Esophagus muscularis mucosa (tissue), 4 donors: Measurements from ENCODE around the gene SH2D3A. TPM values are rescaled to one million over a fixed set of nuclear protein-coding genes. Genes with fewer than 3 reads are reported as not detected.

ENCODE experiments used
- DNase-seq: peaks from one replicate; pipeline ENCODE4 v3.0.0-alpha.2; 2017; ENCODE audit errors: extremely low spot score
- H3K27ac ChIP-seq, 4 donors: fragments of 200-600 bp; sonication (generic); replicated peaks in 1 of 4; 1 replicate in 3 of 4; 2 replicates in 1 of 4; pipeline ENCODE4 v1.5.1; 2016 to 2019; ENCODE audit warnings: mild to moderate bottlenecking in 1 of 4
- H3K27me3 ChIP-seq, 4 donors: fragments of 200-600 bp; sonication (generic); one replicate each; pipeline versions ENCODE4 v1.5.1 to v1.6.0; 2016 to 2019
- H3K36me3 ChIP-seq, 4 donors: fragments of 200-600 bp; sonication (generic); one replicate each; pipeline ENCODE4 v1.5.1; 2016 to 2019
- H3K4me1 ChIP-seq, 4 donors: fragments of 200-600 bp; sonication (generic); one replicate each; pipeline ENCODE4 v1.5.1; 2016 to 2019
- H3K4me3 ChIP-seq, 4 donors: fragments of 200-600 bp; sonication (generic); 1 replicate in 2 of 4; 2 replicates in 2 of 4; pipeline ENCODE4 v1.5.1; 2016 to 2019; ENCODE audit warnings: mild to moderate bottlenecking in 4 of 4, moderate library complexity in 1 of 4
- H3K9me3 ChIP-seq, 4 donors: fragments of 200-600 bp; sonication (generic); 1 replicate in 3 of 4; 2 replicates in 1 of 4; pipeline ENCODE4 v1.5.1; 2016 to 2019
- EP300 ChIP-seq: sonication (generic); formaldehyde crosslinking; IDR thresholded peaks from one replicate; pipeline ENCODE4 v1.6.1; 2017; ENCODE audit warnings: antibody characterized with exemption
- POLR2A ChIP-seq: fragments of 450-650 bp; IDR thresholded peaks from one replicate; pipeline ENCODE4 v1.6.1; 2017; ENCODE audit warnings: antibody characterized with exemption, moderate library complexity, mild to moderate bottlenecking, low read depth
- POLR2AphosphoS5 ChIP-seq, 2 donors: sonication (generic); formaldehyde crosslinking; IDR thresholded peaks; one replicate each; pipeline ENCODE4 v1.6.1; 2017; ENCODE audit warnings: antibody characterized with exemption in 2 of 2
- WGBS: methylation state at CpG from one replicate; pipeline ENCODE4 v1.1.5; 2018; 5-methylcytosine and 5-hydroxymethylcytosine counted together
- intact Hi-C: fragments of 100-400 bp; cut with DNase I; formaldehyde crosslinking; loops from one replicate; pipeline ENCODE4 v1.15.1; 2023
- total RNA-seq, 4 donors: library from RNA; depleted of rRNA; stranded (reverse); fragments of >200 nt; gene quantifications; one replicate each; pipeline versions ENCODE4 v1.1.0 to v1.2.1, GENCODE V29; 2016
- TF ChIP-seq, protein P1 (sequence below), 3 experiments: fragments of 200-600 bp in 2 of 3; fragments of 450-650 bp in 1 of 3; sonication (generic) in 2 of 3; IDR thresholded peaks; one replicate each; pipeline ENCODE4 v1.5.1; 2017 to 2019; ENCODE audit warnings: antibody characterized with exemption in 3 of 3, mild to moderate bottlenecking in 2 of 3, moderate library complexity in 1 of 3

SH2D3A gene
- total RNA-seq, 4 donors from 2014 or later = 0.33 to 0.34 TPM; not detected in 2

DNA sequence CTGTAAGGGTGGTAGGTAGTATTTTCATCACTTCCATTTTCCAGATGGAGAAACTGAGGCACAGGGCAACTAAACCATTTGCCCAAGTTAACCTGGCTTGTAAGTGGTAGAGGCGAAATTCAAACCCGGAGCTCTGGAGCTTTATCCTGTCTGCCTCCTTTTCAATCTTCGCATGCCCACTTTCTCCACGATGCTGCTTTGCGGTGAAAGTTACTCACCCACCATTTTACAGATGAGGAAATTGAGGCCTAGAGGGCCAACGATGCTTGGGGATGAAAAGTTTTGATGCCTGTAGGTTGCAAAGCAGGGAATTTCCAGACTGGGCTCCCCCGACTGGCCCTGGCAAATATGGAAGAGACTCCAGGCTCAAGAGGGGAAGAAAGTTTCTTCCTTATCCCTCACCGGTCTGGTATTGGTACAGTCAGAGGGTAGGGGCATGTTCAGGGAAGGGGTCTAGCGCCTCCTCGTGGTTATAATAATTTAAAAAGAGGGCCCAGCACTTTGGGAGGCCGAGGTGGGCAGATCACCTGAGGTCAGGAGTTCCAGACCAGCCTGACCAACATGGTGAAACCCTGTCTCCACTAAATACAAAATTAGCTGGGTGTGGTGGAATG, 1.9 kb upstream of the SH2D3A start:
- Histone ChIP-seq H3K27me3 (peaks cover 0 to 78% (median 20%) of the 10 kb centered on the region in 4 donors), H3K4me1 (peaks cover 17 to 22% (median 21%) of the 10 kb centered on the region in 4 donors), H3K9me3 (no peaks in the 10 kb centered on the region), H3K36me3 (no peaks in the 10 kb centered on the region), H3K27ac (no peak overlapping the region), H3K4me3 (no peak overlapping the region)
- no peak for DNase-seq
- intact Hi-C loops = no loop called here
- 55% methylated on average over 10 of the region's 11 CpGs for WGBS
- TF ChIP-seq EP300 = no peak
- TF ChIP-seq POLR2A = no peak
- TF ChIP-seq POLR2AphosphoS5 (IDR thresholded peaks at IDR 0.05) = no peak
- TF ChIP-seq, protein P1, sequence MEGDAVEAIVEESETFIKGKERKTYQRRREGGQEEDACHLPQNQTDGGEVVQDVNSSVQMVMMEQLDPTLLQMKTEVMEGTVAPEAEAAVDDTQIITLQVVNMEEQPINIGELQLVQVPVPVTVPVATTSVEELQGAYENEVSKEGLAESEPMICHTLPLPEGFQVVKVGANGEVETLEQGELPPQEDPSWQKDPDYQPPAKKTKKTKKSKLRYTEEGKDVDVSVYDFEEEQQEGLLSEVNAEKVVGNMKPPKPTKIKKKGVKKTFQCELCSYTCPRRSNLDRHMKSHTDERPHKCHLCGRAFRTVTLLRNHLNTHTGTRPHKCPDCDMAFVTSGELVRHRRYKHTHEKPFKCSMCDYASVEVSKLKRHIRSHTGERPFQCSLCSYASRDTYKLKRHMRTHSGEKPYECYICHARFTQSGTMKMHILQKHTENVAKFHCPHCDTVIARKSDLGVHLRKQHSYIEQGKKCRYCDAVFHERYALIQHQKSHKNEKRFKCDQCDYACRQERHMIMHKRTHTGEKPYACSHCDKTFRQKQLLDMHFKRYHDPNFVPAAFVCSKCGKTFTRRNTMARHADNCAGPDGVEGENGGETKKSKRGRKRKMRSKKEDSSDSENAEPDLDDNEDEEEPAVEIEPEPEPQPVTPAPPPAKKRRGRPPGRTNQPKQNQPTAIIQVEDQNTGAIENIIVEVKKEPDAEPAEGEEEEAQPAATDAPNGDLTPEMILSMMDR (IDR thresholded peaks at IDR 0.05) = peak; percentile 34 to 48 (median 37)

DNA sequence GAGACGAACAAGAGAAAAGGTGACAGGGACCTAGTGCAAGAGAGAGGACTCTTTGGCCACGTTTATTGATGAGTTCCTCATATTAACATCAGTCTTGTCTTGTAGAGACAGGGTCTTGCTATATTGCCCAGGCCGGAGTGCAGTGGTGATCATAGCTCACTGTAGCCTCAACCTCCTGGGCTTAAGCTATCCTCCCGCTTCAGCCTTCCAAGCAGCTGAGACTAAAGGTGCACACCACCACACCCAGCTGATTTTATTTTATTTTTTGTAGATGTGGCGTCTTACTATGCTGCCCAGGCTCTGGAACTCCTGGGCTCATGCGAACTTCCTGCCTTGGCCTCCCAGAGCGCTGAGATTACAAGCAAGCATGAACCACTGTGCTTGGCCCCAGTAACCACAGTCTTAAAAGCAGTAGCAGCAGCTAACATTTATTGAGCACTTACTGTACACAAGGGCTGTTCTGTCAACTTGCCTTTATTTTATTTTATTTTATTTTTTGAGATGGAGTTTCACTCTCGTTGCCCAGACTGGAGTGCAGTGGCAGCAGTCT, 1.1 kb upstream of the SH2D3A start:
- no peaks in the 10 kb centered on the region for H3K9me3 ChIP-seq
- no peak for DNase-seq
- no peaks in the 10 kb centered on the region for H3K36me3 ChIP-seq
- H3K27me3 ChIP-seq = peaks cover 0 to 84% (median 20%) of the 10 kb centered on the region in 4 donors
- intact Hi-C loops = no loop called here
- peak overlapping the region in 1 of 4 donors; percentile 10 for H3K27ac ChIP-seq
- peak overlapping the region in 1 of 4 donors; percentile 55 for H3K4me3 ChIP-seq
- H3K4me1 ChIP-seq = peaks cover 17 to 22% (median 21%) of the 10 kb centered on the region in 4 donors
- TF ChIP-seq POLR2AphosphoS5 (IDR thresholded peaks at IDR 0.05) (no peak), EP300 (no peak), POLR2A (no peak)
- TF ChIP-seq, protein P1 (IDR thresholded peaks at IDR 0.05) = no peak
- 66% methylated on average over 8 of the region's 8 CpGs for WGBS

DNA sequence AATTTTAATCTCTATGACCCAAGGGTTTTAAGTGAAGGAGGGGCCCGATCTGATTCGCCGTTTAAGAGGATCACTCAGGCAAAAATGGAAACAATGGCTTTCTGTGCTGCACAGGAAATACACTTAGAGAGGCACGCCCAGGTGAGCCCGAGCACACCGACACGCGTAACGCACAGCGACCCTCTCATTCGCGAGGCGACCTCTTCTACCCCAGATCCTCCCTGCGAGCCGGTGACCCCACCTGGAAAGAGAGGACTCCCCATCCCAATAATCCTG, 216 bp downstream of the SH2D3A start:
- 2% methylated on average over 9 of the region's 15 CpGs for WGBS
- no peak for TF ChIP-seq POLR2AphosphoS5 (IDR thresholded peaks at IDR 0.05)
- TF ChIP-seq, protein P1 (IDR thresholded peaks at IDR 0.05) = no peak
- TF ChIP-seq POLR2A = no peak
- no peak for TF ChIP-seq EP300

DNA sequence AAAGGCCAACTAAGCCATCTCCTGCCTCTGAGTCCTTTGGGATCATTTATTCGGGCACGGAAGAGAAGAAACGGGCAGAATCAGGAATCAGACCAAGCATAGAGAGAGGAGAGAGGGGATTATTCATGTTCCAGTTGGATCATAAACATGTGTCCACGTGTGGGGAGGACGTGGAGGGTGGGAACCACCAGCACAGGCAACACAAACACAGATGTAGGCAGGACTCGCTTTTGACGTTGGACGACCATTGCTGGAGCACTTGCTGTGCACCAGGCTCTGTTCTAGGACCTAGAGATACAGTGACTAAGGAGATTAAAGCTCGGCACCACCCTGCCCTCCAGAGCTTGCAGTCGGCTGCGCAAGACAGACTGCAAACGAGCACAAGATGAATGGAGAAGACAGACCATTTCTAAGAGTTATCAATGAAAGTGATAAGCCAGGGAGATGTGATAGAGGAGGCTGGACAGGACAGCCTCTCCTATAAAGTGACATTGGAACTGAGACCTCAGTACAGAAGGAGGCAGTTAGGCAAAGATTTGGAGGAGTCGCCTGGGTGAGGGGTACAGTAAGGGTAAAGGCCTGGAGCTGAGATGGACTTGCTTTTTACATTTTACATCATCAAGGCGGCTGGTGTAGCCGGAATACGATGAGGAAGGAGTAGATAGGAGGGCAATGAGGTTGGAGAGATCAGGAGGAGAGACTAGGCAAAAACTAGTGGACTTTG, 716 bp downstream of the SH2D3A start:
- H3K4me3 ChIP-seq = peak overlapping the region; percentile 21 to 55 (median 38)
- peak overlapping the region in 1 of 4 donors; percentile 28 for H3K27ac ChIP-seq
- 26% methylated on average over 16 of the region's 16 CpGs for WGBS
- peaks cover 0 to 77% (median 20%) of the 10 kb centered on the region in 4 donors for H3K27me3 ChIP-seq
- intact Hi-C loops = no loop called here
- H3K36me3 ChIP-seq = no peaks in the 10 kb centered on the region
- DNase-seq = no peak
- no peaks in the 10 kb centered on the region for H3K9me3 ChIP-seq
- peaks cover 17 to 22% (median 21%) of the 10 kb centered on the region in 4 donors for H3K4me1 ChIP-seq
- TF ChIP-seq, protein P1 (IDR thresholded peaks at IDR 0.05) = no peak
- TF ChIP-seq POLR2A (no peak), POLR2AphosphoS5 (IDR thresholded peaks at IDR 0.05) (no peak), EP300 (no peak)

More for the DNA sequence above, 216 bp downstream of the SH2D3A start:
- H3K27ac ChIP-seq = peak overlapping the region in 1 of 4 donors; percentile 28
- H3K36me3 ChIP-seq = no peaks in the 10 kb centered on the region
- no peak for DNase-seq
- H3K4me1 ChIP-seq = peaks cover 17 to 22% (median 21%) of the 10 kb centered on the region in 4 donors
- peaks cover 0 to 75% (median 20%) of the 10 kb centered on the region in 4 donors for H3K27me3 ChIP-seq
- intact Hi-C loops = no loop called here
- no peaks in the 10 kb centered on the region for H3K9me3 ChIP-seq
- peak overlapping the region; percentile 21 to 55 (median 38) for H3K4me3 ChIP-seq
